ENCODE data around the gene OR4E2.

OR4E2 gene

DNA sequence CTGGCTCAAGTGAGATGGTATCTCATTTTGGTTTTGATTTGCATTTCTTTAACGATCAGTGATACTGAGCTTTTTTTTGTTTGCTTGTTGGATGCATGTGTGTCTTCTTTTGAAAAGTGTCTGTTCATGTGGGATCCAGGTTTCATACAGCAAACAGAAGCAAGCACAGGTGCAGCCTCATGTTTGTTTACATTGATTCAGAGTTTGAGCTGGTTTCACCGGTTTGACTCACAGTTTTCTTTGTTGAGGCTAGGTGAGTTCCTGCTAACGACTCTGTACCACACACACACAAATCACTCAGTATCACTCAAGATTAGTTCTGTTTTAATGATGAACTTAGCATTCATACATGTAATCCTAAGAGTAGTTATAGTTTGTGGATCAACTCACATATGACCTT, 22.6 kb upstream of the OR4E2 start:
- TF ChIP-seq, protein P1, sequence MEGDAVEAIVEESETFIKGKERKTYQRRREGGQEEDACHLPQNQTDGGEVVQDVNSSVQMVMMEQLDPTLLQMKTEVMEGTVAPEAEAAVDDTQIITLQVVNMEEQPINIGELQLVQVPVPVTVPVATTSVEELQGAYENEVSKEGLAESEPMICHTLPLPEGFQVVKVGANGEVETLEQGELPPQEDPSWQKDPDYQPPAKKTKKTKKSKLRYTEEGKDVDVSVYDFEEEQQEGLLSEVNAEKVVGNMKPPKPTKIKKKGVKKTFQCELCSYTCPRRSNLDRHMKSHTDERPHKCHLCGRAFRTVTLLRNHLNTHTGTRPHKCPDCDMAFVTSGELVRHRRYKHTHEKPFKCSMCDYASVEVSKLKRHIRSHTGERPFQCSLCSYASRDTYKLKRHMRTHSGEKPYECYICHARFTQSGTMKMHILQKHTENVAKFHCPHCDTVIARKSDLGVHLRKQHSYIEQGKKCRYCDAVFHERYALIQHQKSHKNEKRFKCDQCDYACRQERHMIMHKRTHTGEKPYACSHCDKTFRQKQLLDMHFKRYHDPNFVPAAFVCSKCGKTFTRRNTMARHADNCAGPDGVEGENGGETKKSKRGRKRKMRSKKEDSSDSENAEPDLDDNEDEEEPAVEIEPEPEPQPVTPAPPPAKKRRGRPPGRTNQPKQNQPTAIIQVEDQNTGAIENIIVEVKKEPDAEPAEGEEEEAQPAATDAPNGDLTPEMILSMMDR (IDR thresholded peaks at IDR 0.05; ENCODE audit: unreplicated experiment in 3 of 3): no peak
- H3K27ac Mint-ChIP-seq: no peak overlapping the region
- no peak overlapping the region for H3K4me3 Mint-ChIP-seq
- no peaks in the 10 kb centered on the region for H3K27me3 Mint-ChIP-seq (ENCODE audit: low read depth)
- H3K36me3 Mint-ChIP-seq (ENCODE audit: low read depth): no peaks in the 10 kb centered on the region
- no peaks in the 10 kb centered on the region for H3K4me1 Mint-ChIP-seq
- H3K9me3 Mint-ChIP-seq: no peaks in the 10 kb centered on the region

DNA sequence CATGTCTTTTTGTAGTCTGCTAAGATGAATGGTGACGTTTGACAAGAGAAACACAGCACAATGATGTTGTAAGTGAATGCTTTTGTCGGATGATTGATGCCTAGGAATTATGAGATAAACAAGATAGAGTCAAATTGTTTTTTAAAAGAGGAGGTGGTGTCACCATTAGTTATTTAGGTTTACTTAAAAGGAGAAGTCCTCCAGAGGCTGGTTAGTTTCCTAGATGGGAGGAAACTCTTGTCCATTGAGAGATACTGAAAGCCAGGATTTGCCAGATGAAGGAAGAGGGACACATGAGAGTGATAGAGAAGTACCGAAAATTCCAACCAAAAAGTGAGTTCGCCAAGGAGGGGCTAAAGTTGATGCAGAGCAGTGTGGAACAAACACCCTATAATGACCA, 18.8 kb upstream of the OR4E2 start, which contains the start of gene OR10G2:
OR10G2 (minus strand) TSS at position 101 of the 400 bp plus-strand sequence; CDS start at position 3, 98 bp downstream.
- Mint-ChIP-seq H3K36me3 (ENCODE audit: low read depth) (no peaks in the 10 kb centered on the region), H3K9me3 (no peaks in the 10 kb centered on the region), H3K4me1 (no peaks in the 10 kb centered on the region), H3K27me3 (ENCODE audit: low read depth) (no peaks in the 10 kb centered on the region), H3K27ac (no peak within 1 kb of the TSS), H3K4me3 (no peak within 1 kb of the TSS)
- TF ChIP-seq, protein P1 (IDR thresholded peaks at IDR 0.05; ENCODE audit: unreplicated experiment in 3 of 3): no peak

DNA sequence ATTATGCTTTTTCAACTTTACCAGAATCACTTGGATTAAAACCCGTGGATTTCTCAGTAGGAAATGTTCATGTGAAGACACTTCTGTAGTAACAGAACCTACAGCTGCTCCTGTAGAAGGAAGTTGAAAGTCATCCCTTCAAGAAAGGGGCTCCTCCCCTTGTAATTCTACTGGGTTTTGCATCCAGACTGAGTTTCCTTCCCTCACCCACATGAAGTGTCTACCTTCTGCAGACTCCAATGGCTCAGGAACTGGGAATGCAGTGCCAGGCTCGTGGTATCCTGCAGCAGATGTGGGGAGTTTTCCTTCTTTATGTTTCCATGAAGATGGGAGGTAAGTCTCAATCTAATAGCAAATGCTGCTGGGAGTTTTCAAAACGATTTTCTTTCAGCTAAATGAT, 11.0 kb upstream of the OR4E2 start:
- Mint-ChIP-seq H3K27me3 (ENCODE audit: low read depth) (no peaks in the 10 kb centered on the region), H3K4me1 (no peaks in the 10 kb centered on the region), H3K9me3 (no peaks in the 10 kb centered on the region), H3K36me3 (ENCODE audit: low read depth) (no peaks in the 10 kb centered on the region), H3K27ac (no peak overlapping the region), H3K4me3 (no peak overlapping the region)
- TF ChIP-seq, protein P1 (IDR thresholded peaks at IDR 0.05; ENCODE audit: unreplicated experiment in 3 of 3): no peak

DNA sequence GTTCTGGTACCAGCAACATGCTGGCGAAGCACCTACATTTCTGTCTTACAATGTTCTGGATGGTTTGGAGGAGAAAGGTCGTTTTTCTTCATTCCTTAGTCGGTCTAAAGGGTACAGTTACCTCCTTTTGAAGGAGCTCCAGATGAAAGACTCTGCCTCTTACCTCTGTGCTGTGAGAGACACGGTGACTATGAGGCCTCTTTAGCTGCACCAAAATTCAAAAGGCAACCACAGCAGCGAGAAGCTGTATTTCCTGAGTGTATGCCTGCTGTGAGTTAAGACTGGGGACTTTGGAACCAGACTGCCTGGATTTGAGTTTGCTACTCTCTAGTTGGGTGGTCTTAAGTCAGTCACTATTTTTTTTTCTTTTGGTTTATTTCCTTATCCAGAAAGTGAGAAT, 10.2 kb upstream of the OR4E2 start:
- no peak overlapping the region for H3K4me3 Mint-ChIP-seq
- no peaks in the 10 kb centered on the region for H3K4me1 Mint-ChIP-seq
- no peak overlapping the region for H3K27ac Mint-ChIP-seq
- TF ChIP-seq, protein P1 (IDR thresholded peaks at IDR 0.05; ENCODE audit: unreplicated experiment in 3 of 3): no peak
- no peaks in the 10 kb centered on the region for H3K36me3 Mint-ChIP-seq (ENCODE audit: low read depth)
- no peaks in the 10 kb centered on the region for H3K9me3 Mint-ChIP-seq
- no peaks in the 10 kb centered on the region for H3K27me3 Mint-ChIP-seq (ENCODE audit: low read depth)

DNA sequence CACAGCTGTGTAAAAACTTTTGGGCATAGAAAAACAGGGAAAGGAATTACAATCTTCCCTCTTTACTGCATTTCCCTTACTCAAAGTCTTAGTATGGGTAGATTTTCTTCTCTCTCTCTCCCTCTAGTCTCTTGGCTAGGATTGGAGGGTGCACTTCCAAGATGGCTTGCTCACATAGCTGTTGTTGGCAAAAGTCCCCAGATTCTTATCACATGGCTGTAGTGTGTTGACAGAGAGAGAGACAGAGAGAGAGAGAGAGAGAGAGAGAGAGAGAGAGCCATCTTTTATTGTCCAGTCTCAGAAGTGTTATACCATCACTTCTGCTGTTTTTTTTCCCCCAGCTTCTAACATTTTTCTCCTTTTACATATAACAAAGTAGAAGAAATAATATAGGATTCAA, 6.3 kb upstream of the OR4E2 start:
- Mint-ChIP-seq H3K27ac (no peak overlapping the region), H3K36me3 (ENCODE audit: low read depth) (no peaks in the 10 kb centered on the region), H3K4me3 (no peak overlapping the region), H3K27me3 (ENCODE audit: low read depth) (no peaks in the 10 kb centered on the region), H3K9me3 (no peaks in the 10 kb centered on the region), H3K4me1 (no peaks in the 10 kb centered on the region)
- TF ChIP-seq, protein P1 (IDR thresholded peaks at IDR 0.05; ENCODE audit: unreplicated experiment in 3 of 3): no peak

DNA sequence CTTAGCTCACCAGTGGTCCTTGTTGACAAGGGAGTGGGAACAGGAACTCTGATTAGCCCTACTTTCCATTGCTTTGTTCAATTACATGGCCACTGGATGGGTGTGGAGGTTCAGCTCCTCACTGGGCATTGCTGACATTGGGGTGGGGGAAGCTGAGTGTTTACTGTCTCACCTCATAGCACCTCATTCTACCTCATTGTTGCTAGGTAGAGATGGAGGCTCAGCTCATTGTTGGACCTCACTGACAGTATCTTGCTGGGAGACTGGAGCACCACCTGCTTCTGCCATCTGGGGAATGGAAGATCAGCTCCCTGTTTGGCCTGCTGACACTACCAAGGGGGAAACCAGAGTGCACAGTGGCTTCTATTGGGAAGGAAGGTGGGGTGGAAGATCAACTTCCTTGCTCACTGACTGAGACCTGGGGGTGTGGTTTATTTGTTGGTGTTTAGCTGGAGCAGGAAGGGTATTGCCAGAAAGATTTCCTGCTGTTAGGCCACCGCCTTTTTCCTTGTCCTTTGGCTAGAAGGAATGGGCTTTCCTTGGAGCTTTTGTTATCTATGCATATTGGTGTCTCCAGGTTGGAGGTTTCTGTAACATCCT, 1.3 kb upstream of the OR4E2 start:
- H3K4me1 Mint-ChIP-seq: no peaks in the 10 kb centered on the region
- H3K36me3 Mint-ChIP-seq (ENCODE audit: low read depth): no peaks in the 10 kb centered on the region

More for the DNA sequence above, 1.3 kb upstream of the OR4E2 start:
- TF ChIP-seq, protein P1 (IDR thresholded peaks at IDR 0.05; ENCODE audit: unreplicated experiment in 3 of 3): no peak
- H3K9me3 Mint-ChIP-seq: no peaks in the 10 kb centered on the region
- no peak overlapping the region for H3K4me3 Mint-ChIP-seq
- no peak overlapping the region for H3K27ac Mint-ChIP-seq
- no peaks in the 10 kb centered on the region for H3K27me3 Mint-ChIP-seq (ENCODE audit: low read depth)
